Hepatocyte (in vitro differentiated cells): ENCODE data around the gene ZBTB21.

Source experiments
- EZH2phosphoT487 ChIP-seq: fragments of 200-600 bp; sonication (generic); IDR thresholded peaks from one replicate; pipeline ENCODE4 v1.6.1; 2018; ENCODE audit warnings: antibody characterized with exemption, mild to moderate bottlenecking, low read depth, moderate library complexity; ENCODE audit not compliant: unreplicated experiment, severe bottlenecking
- TF ChIP-seq, protein P1 (sequence below): fragments of 200-600 bp; sonication (generic); IDR thresholded peaks from 2 replicates; pipeline ENCODE4 v1.5.1; 2016; ENCODE audit warnings: antibody characterized with exemption, mild to moderate bottlenecking; ENCODE audit not compliant: poor library complexity

DNA sequence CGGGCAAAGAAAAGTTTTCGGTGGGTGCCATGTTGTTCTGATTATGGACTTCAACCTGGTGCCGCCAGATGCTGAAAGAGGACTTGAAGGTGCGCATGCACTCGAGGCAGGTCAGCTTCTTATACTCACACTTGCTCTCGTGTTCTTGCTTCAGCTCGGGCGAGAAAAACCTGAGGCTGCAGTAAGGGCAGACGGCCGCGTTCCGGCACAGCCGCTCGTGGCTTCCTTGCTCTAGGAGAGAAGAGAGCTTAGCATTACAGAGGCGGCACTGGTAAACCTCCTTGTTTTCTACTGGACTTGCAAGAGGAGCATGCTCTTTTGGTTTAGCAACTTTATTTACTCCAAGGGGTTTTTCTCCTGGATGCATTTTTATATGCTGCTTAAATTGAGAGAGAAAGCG lies 18.5 kb downstream of the ZBTB21 start:
- no peak for TF ChIP-seq EZH2phosphoT487
- TF ChIP-seq, protein P1, sequence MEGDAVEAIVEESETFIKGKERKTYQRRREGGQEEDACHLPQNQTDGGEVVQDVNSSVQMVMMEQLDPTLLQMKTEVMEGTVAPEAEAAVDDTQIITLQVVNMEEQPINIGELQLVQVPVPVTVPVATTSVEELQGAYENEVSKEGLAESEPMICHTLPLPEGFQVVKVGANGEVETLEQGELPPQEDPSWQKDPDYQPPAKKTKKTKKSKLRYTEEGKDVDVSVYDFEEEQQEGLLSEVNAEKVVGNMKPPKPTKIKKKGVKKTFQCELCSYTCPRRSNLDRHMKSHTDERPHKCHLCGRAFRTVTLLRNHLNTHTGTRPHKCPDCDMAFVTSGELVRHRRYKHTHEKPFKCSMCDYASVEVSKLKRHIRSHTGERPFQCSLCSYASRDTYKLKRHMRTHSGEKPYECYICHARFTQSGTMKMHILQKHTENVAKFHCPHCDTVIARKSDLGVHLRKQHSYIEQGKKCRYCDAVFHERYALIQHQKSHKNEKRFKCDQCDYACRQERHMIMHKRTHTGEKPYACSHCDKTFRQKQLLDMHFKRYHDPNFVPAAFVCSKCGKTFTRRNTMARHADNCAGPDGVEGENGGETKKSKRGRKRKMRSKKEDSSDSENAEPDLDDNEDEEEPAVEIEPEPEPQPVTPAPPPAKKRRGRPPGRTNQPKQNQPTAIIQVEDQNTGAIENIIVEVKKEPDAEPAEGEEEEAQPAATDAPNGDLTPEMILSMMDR: no peak
